ENCODE results near the gene MST1R.

GRCh38 chr3:49868862-49869466 is 34.7 kb downstream of the MST1R start:
- no peak for TF ChIP-seq POLR2A (IDR thresholded peaks at IDR 0.05; ENCODE audit: low read depth, low read length)
- no peak for TF ChIP-seq TAF1 (IDR thresholded peaks at IDR 0.05; ENCODE audit: low read depth, low read length)
- TF ChIP-seq POLR2AphosphoS5 (IDR thresholded peaks at IDR 0.05; ENCODE audit: low read depth, low read length), result no peak
- no peak for TF ChIP-seq POU2F2 (IDR thresholded peaks at IDR 0.05; ENCODE audit: low read depth, low read length)
- no peak for TF ChIP-seq SPI1 (IDR thresholded peaks at IDR 0.05; ENCODE audit: low read depth, low read length)
- no peak for TF ChIP-seq PAX5 (IDR thresholded peaks at IDR 0.05; ENCODE audit: insufficient read depth, low read length, severe bottlenecking)
